ENCODE data around the gene ASXL1.

GRCh38 chr20:32479012-32479411 lies 120.9 kb downstream of the ASXL1 start:
- TF ChIP-seq POLR2AphosphoS5 (IDR thresholded peaks at IDR 0.05) = no peak
- no peak for TF ChIP-seq CTCF (IDR thresholded peaks at IDR 0.05)
- no peak for TF ChIP-seq EP300 (IDR thresholded peaks at IDR 0.05)
- TF ChIP-seq POLR2A (IDR thresholded peaks at IDR 0.05) = no peak
